Esophagus muscularis mucosa (tissue), 4 donors: ENCODE data around the gene TBATA.

Source experiments
- CTCF ChIP-seq, 3 experiments: fragments of 200-600 bp in 2 of 3; fragments of 450-650 bp in 1 of 3; sonication (generic) in 2 of 3; IDR thresholded peaks; one replicate each; pipeline ENCODE4 v1.5.1; 2017 to 2019; ENCODE audit warnings: antibody characterized with exemption in 3 of 3, mild to moderate bottlenecking in 2 of 3, moderate library complexity in 1 of 3
- EP300 ChIP-seq: sonication (generic); formaldehyde crosslinking; IDR thresholded peaks from one replicate; pipeline ENCODE4 v1.6.1; 2017; ENCODE audit warnings: antibody characterized with exemption
- POLR2A ChIP-seq: fragments of 450-650 bp; IDR thresholded peaks from one replicate; pipeline ENCODE4 v1.6.1; 2017; ENCODE audit warnings: antibody characterized with exemption, moderate library complexity, mild to moderate bottlenecking, low read depth
- POLR2AphosphoS5 ChIP-seq, 2 donors: sonication (generic); formaldehyde crosslinking; IDR thresholded peaks; one replicate each; pipeline ENCODE4 v1.6.1; 2017; ENCODE audit warnings: antibody characterized with exemption in 2 of 2

- no peak for TF ChIP-seq CTCF (IDR thresholded peaks at IDR 0.05)
- TF ChIP-seq POLR2AphosphoS5 (IDR thresholded peaks at IDR 0.05): no peak
- TF ChIP-seq EP300: no peak
- TF ChIP-seq POLR2A: no peak
Observed at GRCh38 chr10:70834441-70835151, 49.4 kb upstream of the TBATA start.
